GF-D8 (cell line): ENCODE results near the gene C1QTNF7.

ENCODE experiments used
- DNase-seq: peaks from one replicate; lab custom pipeline; 2025; lab: John Stamatoyannopoulos, UW

The C1QTNF7 gene

DNA sequence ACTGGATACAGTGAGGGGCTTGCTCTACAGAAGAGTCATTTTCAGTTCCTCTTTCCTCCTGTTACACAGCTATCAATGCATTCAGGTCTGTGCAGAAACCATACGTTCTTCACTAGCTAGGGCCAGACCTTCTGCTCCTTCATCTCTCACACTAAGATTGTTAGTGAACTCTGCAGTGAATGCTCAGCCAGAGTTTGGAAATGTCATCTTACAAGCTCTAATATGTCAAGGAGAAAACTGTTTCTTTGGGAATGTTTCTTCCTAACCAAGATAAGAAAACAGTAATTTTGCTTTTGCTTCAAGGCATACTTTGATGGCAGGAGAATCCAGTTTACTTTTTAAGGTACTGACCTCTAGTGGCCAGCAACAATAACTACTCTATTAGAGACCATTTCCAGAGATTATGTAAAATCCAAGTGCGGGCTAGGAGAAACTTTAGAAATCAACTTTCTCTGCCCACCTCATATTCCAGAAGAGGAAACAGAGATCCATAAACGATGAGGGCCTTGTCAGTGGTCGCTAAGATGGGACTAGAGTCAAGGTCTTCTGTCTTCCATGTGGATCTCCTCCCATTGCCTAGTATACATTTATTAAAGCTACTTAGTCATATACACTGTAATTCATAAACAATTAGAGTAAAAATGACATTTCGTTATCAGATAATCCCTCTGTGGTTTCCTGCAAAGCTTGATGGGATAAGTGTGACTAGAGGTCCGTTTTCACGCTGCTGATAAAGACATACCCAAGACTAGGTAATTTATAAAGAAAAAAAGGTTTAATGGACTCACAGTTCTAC is 29.8 kb downstream of the C1QTNF7 start:
- no peak for DNase-seq

DNA sequence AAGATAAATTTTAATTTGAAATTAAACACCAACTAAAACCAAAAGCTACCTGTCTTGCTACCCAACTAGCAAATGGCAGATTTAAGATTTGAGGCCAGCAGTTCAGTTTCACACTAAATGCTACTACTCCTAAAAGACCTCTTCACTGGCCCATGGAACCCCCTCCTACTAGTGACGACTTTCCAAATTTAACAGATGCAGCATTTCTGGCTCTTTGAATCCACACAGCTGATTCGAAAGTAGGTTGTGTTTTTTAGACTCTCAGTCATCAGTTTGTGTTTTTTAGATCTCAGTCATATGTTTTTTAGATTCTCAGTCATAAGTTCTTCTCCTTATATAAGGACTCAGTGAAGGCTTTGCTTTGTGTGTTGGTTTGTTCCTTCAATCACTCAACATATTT is 30.8 kb downstream of the C1QTNF7 start:
- no peak for DNase-seq

DNA sequence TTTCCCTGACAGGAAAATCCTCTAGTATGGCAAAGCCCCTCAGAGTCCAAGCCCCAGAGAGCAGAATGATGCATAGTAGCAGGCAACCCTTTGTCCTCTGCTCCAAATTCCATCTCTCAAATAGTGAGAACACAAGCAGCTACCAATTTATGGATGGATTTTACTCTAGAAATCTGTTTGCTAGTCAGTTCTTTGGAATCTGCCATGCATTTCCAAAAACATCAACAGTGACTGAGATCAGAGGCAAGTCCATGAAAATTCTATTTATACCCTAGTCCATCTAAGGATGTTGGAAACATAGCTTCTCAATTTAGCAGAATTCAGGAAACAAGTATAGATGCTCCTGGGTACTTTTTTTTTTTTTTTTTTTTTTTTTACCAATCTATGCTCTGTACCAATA is 31.9 kb downstream of the C1QTNF7 start:
- no peak for DNase-seq

DNA sequence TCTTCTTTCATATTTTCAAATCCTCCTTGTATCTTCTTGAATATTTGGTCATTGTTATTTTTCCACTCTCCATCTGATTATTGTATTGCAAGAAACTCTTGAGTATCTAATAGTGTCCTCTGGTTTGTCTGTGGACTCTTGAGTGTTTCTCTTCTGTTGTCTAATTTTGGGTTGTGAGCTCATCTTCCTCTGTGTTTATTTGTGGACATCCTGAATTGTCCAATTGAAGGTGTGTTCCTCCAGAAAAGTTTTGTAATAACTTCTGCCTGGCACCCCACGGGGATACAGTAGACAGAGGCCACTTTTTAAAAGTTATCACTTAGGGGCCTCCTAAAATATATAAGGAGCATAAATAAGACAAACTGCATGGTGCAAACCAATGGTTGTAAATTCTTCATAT is 38.8 kb downstream of the C1QTNF7 start:
- DNase-seq, result no peak

DNA sequence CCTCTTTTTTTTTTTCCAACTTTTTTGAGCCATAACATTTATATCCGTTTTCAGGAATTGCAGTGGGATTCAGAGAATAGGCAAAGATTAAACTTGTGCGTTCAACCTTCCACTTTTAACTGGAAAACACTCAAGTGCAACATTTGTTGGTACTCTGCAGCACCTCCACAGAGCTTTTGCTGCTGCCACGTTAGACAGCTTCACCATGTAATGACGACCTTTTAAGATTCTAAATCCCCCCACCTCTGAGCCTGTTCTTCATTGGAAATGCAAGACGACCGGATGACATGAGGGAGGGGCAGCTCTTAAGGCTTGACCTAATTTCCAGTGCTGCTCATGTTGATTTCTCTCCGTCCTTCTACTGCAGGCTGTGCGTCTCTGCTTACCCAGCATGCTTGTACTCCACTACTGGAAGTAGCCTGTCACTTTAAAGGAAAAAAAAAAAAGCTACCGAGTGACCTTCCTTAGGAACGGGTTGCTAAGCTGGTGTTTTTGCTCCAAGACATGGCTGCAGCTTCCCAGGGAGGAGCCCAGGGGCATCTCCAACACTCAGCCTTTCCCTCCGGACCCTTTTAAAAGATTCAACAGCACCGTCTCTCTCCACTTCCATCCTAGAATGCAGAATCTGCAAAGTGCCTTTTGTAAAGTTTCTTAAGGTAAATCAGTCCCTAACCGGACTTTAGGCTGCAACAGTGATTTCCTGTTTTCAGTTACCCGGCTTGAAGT is 41.7 kb downstream of the C1QTNF7 start, which contains the start of gene CC2D2A:
CC2D2A (plus strand) TSS at position 481 of the 726 bp plus-strand sequence. CDS start 6,051 bp downstream, outside the sequence.
- no peak for DNase-seq

DNA sequence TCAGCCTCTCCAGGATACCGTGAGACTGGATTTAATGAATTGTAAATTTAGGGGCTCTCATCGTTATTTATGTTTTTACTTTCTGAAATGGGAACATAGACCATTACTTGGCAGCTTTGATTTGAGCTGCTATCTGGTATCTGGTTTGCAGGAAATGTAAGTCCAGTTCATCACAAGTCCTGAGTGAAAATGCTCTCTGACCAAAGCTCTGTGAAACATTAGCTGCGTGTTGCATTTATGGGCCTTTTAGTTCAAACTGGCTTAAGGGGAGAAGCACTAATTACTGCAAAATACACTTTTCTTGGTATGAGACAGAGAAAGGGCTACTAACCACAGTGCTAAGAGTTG is 42.3 kb downstream of the C1QTNF7 start:
- DNase-seq, result no peak

DNA sequence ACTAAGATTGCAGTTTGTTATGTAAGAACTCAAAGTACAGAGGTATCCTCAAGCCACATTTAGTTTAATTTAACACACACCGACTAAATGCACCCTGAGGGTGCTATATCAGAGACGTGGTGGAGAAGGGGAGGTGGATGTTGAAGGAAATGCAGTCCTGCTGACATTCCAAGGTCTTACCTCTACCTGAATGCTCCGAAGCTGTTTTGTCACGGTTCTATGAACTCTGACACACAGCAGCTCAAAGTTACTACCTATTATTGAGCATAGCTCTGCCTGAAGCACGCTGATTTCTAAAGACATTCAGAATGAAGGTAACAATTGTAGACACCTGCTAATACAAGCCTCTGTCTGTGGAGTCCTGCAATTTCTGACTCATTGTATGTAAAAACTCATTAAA is 48.6 kb downstream of the C1QTNF7 start:
- DNase-seq, result no peak

DNA sequence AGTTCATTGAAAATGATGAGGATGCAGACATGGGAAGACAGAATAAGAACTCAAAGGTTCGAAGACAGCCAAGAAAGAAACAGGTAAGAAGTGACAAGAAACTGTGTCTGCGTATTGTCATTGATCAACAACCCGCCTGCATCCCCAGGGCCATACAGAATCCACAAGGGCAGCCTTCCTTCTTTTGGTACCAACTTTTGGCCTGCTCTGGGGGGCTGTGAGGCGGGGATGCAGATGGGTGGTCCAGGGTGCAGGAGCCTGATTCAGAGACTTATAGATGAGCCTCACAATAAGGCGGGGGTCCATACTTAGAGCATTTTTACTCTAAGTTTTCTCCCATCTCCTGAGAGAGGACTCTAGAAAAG is 50.9 kb downstream of the C1QTNF7 start:
- no peak for DNase-seq

DNA sequence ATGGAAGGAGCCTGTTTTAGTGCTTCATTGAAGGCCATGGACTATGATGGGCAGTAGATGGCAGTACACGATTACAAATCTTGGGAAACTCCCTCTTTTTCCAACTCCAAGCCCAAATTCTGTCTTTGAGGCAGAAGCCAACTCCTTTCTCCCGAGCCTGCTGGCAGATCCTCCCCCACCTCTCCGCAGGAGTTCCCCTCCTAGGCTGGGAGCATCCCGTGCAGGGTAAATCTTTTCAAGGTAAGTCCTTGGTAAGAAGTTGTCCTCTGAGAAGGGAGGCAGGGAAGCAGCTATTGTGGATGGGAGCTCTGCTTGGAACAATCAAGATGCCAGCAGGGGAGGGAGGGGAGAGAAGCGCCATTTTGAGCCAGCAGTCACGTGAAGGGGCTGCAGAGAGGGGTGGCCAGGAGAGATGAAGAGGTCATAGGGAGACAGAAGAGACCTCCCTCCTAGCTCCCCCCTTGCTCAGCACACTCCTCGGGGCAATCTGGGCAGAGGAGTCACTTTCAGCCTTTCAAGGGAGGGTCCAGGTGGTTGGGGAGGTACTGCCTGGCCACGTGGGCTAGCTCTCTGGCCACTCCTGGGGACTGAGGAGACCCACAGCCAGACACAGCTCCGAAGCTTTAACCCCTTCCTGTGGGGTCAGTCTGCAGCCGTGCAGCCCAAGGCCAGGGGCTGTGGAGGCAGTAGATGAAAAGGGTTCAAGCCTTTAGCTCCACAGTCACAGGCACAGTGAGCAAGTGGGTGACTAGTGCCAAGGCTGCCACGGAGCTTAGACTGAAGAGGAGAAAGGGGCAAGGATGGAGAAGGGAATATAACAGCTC is 51.5 kb downstream of the C1QTNF7 start:
- DNase-seq, result no peak

DNA sequence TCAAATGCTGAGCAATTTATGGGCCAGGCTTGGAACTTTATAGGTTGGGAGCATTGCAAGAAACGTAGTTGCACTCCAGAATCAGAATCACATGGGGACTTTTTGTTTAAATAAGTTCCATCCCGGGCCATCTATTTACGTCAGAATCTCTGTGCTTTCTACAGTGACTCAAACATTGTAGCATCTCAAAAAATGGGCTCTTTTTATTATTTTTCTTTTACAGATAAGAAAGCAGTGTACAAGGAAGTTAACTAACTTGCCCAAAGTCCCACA is 52.0 kb downstream of the C1QTNF7 start:
- DNase-seq, result no peak

DNA sequence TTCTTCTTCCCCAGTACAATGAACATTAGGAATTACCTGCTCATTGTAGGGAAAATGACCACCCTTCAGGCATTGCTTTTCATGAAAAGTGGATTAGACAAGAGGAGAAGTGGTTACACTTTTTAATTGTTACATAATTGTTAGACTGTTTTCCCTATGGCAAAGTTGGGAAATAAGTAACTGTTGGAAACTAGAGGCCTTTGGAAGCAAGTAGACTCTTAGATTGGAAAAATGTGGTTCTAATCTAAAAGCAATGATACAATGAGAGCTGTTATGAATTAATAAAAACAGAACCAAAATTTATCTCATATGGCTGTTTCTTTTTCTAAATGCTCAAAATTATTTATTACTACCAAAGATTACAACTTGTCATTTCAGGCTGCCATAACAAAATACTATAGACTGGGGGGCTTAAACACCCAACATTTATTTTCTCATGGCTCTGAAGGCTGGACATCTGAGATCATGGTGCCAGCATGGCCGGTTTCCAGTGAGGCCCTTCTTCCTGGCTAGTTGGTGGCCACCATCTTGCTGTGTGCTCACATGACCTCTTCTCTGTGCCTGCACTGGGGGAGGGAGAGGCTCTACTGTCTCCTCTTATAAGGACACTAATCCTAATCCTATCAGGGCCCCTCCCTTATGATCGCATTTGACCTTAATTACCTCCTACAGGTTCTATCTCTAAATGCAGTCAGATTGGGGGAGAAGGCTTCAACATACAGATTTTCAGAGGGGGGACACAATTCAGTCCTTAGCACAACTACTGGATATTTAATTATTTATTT is 54.3 kb downstream of the C1QTNF7 start:
- DNase-seq, result no peak

DNA sequence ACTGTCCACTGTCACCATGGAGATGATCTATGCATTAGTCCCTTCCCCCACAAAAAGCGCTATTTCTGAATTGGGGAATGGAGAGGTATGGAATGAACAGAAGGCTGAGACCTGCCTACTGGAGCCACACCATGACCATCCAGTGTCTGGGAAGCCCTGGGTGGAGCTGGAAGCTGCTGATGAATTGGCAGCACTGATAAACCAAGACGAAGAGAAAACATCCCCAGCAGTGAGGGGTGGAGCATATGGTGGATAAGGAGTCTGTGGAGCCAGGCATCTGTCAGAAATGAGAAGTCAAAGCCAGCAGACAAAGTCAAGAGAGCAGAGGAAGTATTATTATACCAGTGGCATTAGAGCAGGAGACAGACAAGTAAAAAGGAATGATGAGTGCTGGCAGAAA is 55.0 kb downstream of the C1QTNF7 start:
- no peak for DNase-seq

DNA sequence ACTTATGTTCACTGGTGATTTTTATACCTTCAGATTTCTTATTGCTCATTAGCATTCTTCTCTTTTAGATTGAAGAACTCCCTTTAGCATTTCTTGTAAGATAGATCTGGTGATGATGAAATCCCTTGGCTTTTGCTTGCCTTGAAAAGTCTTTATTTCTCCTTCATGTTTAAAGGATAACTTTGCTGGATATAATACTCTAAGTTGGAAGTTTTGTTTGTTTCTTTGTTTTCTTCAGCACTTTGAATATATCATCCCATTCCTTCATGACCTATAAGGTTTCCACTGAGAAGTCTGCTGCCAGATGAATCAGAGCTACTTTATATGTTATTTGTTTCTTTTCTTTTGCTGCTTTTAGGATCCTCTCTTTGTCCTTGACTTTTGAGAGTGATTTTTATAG is 60.3 kb downstream of the C1QTNF7 start:
- no peak for DNase-seq

DNA sequence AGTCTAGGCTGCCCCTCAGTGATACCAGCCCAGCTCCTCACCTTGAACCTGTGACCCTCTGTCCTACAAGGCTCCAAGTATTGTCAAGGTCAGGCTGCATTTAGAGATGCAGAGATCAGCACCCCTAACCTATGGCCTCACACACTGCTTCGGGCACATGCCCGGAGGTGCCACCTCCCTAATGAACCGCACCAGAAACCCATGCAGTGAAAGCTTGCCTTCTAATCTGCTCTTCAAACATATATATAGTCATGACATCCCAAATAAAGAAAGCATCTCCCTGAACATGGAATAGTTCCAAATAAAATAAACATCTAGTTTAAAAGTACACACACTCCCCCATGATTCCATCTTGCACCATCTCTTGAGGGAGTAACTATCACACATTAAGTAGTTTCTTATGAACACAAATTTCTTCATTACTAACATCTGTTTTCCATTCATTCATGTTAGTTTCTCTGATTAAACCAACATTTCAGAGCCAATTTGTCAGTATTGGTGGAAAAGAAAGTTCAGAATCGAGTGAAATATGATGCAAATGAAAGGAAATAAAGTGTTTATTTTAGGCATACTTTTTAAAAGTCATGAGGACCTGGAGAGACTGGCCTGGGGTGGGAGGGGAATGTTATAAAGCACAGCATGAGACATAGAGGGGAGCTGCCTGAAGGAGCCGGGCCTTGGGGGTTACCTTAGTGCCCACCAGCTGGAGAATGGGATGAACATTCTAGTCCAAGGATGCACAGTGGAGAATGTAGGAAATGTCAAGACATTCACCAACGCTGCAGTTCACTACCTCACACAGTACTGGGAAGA is 61.0 kb downstream of the C1QTNF7 start:
- no peak for DNase-seq

DNA sequence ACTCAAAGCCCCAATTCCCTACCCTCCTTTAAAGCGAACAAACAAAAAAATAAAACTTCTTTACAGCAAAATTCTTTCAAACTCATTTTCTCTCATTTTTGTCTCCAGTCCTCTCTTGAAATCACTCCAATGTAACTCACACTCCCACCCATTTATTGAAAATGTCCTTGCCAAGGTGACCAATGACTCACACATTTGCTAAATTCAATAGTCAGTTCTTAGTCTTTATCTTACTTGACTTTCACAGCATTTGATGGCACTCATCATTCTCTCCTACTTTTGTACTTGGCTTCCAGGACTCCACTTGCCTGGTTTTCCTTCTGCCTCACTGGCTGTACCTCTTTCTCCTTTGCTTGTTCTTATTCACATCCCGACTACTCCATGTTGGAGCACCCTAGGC is 61.7 kb downstream of the C1QTNF7 start:
- DNase-seq, result no peak

DNA sequence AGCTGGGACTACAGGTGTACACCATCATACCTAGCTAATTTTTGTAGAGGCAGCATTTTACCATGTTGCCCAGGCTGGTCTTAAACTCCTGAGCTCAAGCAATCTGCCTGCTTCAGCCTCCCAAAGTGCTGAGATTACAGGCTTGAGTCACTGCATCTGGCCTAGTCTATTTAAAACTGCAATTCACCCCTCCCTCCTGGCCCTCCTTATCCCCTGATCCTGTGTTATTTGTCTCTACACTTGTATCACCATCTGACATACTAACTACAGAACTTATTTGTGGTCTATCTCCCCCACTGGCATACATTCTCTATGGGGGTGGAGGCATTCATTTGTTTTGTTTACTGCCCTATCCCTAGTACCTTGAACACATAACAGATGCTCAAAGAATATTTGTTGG is 65.6 kb downstream of the C1QTNF7 start:
- no peak for DNase-seq

DNA sequence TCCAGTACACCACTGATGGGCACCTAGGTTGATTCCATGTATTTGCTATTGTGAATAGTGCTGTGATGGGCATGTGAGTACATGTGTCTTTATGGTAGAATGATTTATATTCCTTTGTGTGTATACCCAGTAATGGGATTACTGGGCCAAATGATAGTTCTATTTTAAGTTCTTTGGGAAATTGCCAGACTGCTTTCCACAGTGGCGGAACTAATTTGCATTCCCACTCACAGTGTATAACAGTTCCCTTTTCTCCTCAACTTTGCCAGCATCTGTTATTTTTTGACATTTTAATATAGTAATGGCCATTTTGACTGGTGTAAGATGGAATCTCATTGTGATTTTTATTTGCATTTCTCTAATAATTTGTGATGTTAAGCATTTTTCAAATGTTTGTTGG is 67.8 kb downstream of the C1QTNF7 start:
- DNase-seq, result no peak
